Globus pallidus (tissue), 1 donor: ENCODE measurements around the gene HERC2.
"Not testable (repeated sequence)": the region's sequence is repeated elsewhere in the genome, so short reads cannot be mapped to it uniquely, and the experiment has no call there.

ENCODE experiments used
- DNase-seq: peaks from one replicate; pipeline ENCODE4 v3.0.0-alpha.2; 2015; ENCODE audit warnings: low spot score

HERC2 gene

GRCh38 chr15:28179270-28179669 is 142.7 kb downstream of the HERC2 start:
- no peak for DNase-seq

GRCh38 chr15:28178727-28179126 is 143.3 kb downstream of the HERC2 start:
- no peak for DNase-seq

- no peak for DNase-seq
Measured at GRCh38 chr15:28178290-28178689, 143.7 kb downstream of the HERC2 start.

GRCh38 chr15:28169366-28169765 is 152.6 kb downstream of the HERC2 start:
- DNase-seq: no peak

- peak; percentile 35 for DNase-seq
Measured at GRCh38 chr15:28168405-28169121, 153.4 kb downstream of the HERC2 start.

GRCh38 chr15:28167042-28167441 is 154.9 kb downstream of the HERC2 start:
- DNase-seq: no peak

GRCh38 chr15:28165791-28166190 is 156.2 kb downstream of the HERC2 start:
- no peak for DNase-seq

- DNase-seq: no peak
Measured at GRCh38 chr15:28164876-28165275, 157.1 kb downstream of the HERC2 start.

- no peak for DNase-seq
Measured at GRCh38 chr15:28154283-28154682, 167.7 kb downstream of the HERC2 start.

GRCh38 chr15:28153492-28154119 is 168.4 kb downstream of the HERC2 start:
- DNase-seq: no peak

- not testable (repeated sequence) for DNase-seq
Measured at GRCh38 chr15:28152538-28152923, 169.4 kb downstream of the HERC2 start.

GRCh38 chr15:28151864-28152537 is 170.0 kb downstream of the HERC2 start:
- DNase-seq: not testable (repeated sequence)

GRCh38 chr15:28147801-28148200 is 174.2 kb downstream of the HERC2 start:
- no peak for DNase-seq

- DNase-seq: not testable (repeated sequence)
Measured at GRCh38 chr15:28145419-28145818, 176.6 kb downstream of the HERC2 start.

- DNase-seq: no peak
Measured at GRCh38 chr15:28140062-28140461, 181.9 kb downstream of the HERC2 start.

GRCh38 chr15:28137408-28138039 is 184.5 kb downstream of the HERC2 start:
- not testable (repeated sequence) for DNase-seq

- not testable (repeated sequence) for DNase-seq
Measured at GRCh38 chr15:28136236-28136904, 185.6 kb downstream of the HERC2 start.

- no peak for DNase-seq
Measured at GRCh38 chr15:28133281-28133680, 188.7 kb downstream of the HERC2 start.

GRCh38 chr15:28132524-28133275 is 189.3 kb downstream of the HERC2 start:
- no peak for DNase-seq

GRCh38 chr15:28131946-28132345 is 190.0 kb downstream of the HERC2 start:
- DNase-seq: no peak

GRCh38 chr15:28131400-28131799 is 190.6 kb downstream of the HERC2 start:
- DNase-seq: no peak
